ENCODE measurements around the gene NSD2. TPM values are rescaled to one million over a fixed set of nuclear protein-coding genes. Genes with fewer than 3 reads are reported as not detected.

Gene NSD2
- total and polyA plus RNA-seq, 9 of the 15 experiments (the other 6 are each of a cell fraction or from before 2014, with no cell fraction given) = 6.4 to 126 (median 58.8) TPM

DNA sequence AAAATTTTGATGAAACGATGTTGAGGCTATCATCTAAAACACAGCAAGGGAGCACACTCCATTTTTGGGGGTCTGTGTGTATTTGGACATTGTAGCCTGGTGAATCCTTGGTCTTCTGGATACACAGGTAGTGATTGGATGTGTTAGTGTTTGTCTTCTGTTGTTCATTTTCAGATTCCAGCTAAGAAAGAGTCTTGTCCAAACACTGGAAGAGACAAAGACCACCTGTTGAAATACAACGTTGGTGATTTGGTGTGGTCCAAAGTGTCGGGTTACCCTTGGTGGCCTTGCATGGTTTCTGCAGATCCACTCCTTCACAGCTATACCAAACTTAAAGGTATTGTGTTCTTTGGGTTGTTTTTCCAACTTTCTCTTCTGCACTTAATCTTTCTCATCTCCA is 32.8 kb downstream of the NSD2 start:
- no peak for FAIRE-seq
- Histone ChIP-seq H4K20me1 (replicated peaks; ENCODE audit: control insufficient read depth, insufficient read depth, low read length) (peaks cover 35% of the 10 kb centered on the region), H3K9me3 (replicated peaks; ENCODE audit: control insufficient read depth, insufficient read depth, low read depth, low read length) (no peaks in the 10 kb centered on the region), H3K9me1 (ENCODE audit: control insufficient read depth, insufficient read depth, low read length) (peaks cover 4% of the 10 kb centered on the region), H3K4me3 (no peak overlapping the region), H3K27ac (ENCODE audit: extremely low read depth, low read depth, low read length) (no peak overlapping the region), H3K4me1 (replicated peaks in 1 of 2; ENCODE audit: control insufficient read depth in 2 of 2, insufficient read depth in 2 of 2, low read length in 2 of 2) (peaks cover 5 to 17% of the 10 kb centered on the region in 2 experiments; a peak in 3 of 5 replicates), H3K4me2 (ENCODE audit: insufficient read depth, low read length) (no peak overlapping the region), H3K79me2 (ENCODE audit: control insufficient read depth, insufficient read depth, low read length) (peaks cover 94% of the 10 kb centered on the region), H3K27me3 (ENCODE audit: control insufficient read depth in 2 of 2, insufficient read depth in 2 of 2, low read length in 2 of 2) (no peaks in the 10 kb centered on the region), H3K9ac (ENCODE audit: insufficient read depth in 1 of 2, low read depth in 2 of 2, low read length in 2 of 2) (no peak overlapping the region), H2AFZ (ENCODE audit: low read depth, low read length) (no peak overlapping the region), H3K36me3 (ENCODE audit: control insufficient read depth, insufficient read depth, low read length) (peaks cover 88% of the 10 kb centered on the region)
- POLR2A ChIA-PET = interaction anchor here (1.1 to 1.2 kb wide), 2 partner anchors 17 to 31 kb away, joined by 3 to 4 read pairs; no protein-coding TSS in a partner anchor
- CTCF ChIA-PET (ENCODE audit: low intra/inter-chr PET ratio) = no interaction called here
- ATAC-seq = no peak
- no peak for DNase-seq (ENCODE audit: extremely low read depth in 1 of 4, low spot score in 3 of 4)
- 86% methylated on average over 3 of the region's 3 CpGs for WGBS (ENCODE audit: insufficient coverage, low coverage, missing lambda C conversion rate)
- in situ Hi-C loops (cut with MboI) = loop anchor here (5.0 kb wide), 1 partner anchor 87 kb away; no protein-coding TSS in a partner anchor
- intact Hi-C loops (cut with micrococcal nuclease) = no loop called here
- BruUV-seq (replicated peaks) = no TSS peak
- TF ChIP-seq, protein P1, sequence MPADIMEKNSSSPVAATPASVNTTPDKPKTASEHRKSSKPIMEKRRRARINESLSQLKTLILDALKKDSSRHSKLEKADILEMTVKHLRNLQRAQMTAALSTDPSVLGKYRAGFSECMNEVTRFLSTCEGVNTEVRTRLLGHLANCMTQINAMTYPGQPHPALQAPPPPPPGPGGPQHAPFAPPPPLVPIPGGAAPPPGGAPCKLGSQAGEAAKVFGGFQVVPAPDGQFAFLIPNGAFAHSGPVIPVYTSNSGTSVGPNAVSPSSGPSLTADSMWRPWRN (IDR thresholded peaks at IDR 0.05; ENCODE audit: low read depth) = no peak
- TF ChIP-seq JUN (IDR thresholded peaks at IDR 0.05; ENCODE audit: borderline replicate concordance, low read depth, low read length) (no peak), JUN (CRISPR knock-in tag; IDR thresholded peaks at IDR 0.05; ENCODE audit: borderline replicate concordance) (no peak), NCOA1 (IDR thresholded peaks at IDR 0.05; ENCODE audit: low read depth) (no peak), MGA (IDR thresholded peaks at IDR 0.05) (no peak), MYBL2 (IDR thresholded peaks at IDR 0.05; ENCODE audit: low read depth) (no peak), MYBL2 (CRISPR knock-in tag; IDR thresholded peaks at IDR 0.05; ENCODE audit: borderline replicate concordance) (no peak), SOX6 (IDR thresholded peaks at IDR 0.05) (no peak), ZNF24 (IDR thresholded peaks at IDR 0.05) (no peak)
- TF ChIP-seq, protein P2, sequence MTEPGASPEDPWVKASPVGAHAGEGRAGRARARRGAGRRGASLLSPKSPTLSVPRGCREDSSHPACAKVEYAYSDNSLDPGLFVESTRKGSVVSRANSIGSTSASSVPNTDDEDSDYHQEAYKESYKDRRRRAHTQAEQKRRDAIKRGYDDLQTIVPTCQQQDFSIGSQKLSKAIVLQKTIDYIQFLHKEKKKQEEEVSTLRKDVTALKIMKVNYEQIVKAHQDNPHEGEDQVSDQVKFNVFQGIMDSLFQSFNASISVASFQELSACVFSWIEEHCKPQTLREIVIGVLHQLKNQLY (CRISPR knock-in tag; conservative IDR thresholded peaks at IDR 0.05) = no peak

Data from K562 (cell line).